ENCODE results near the gene NECAB3.
"Not testable (repeated sequence)": the region's sequence is repeated elsewhere in the genome, so short reads cannot be mapped to it uniquely, and the experiment has no call there.

NECAB3 gene

GRCh38 chr20:33674294-33675135 is at the start of gene NECAB3:
Gene NECAB3, minus strand, starts transcription at chr20:33674428. Its CDS starts 76 bp downstream, at chr20:33674352.
- DNase-seq (ENCODE audit: low read depth in 2 of 2), result no peak

- DNase-seq (ENCODE audit: low read depth in 2 of 2), result no peak
These were observed 47.3 kb upstream of the NECAB3 start for GRCh38 chr20:33721391-33722140.

GRCh38 chr20:33719989-33720709 is 45.9 kb upstream of the NECAB3 start, which contains the start of gene PXMP4:
Gene PXMP4, minus strand, starts transcription at chr20:33720310. Its CDS starts 103 bp downstream, at chr20:33720207.
- DNase-seq (ENCODE audit: low read depth in 2 of 2), result peak; percentile 65 to 67

- no peak for DNase-seq (ENCODE audit: low read depth in 2 of 2)
These were observed 45.2 kb upstream of the NECAB3 start for GRCh38 chr20:33719277-33719988.

- DNase-seq (ENCODE audit: low read depth in 2 of 2), result no peak
These were observed 42.3 kb upstream of the NECAB3 start for GRCh38 chr20:33716498-33716897.

GRCh38 chr20:33713865-33714367 is 39.7 kb upstream of the NECAB3 start:
- DNase-seq (ENCODE audit: low read depth in 2 of 2), result no peak

- DNase-seq (ENCODE audit: low read depth in 2 of 2), result no peak
These were observed 37.2 kb upstream of the NECAB3 start for GRCh38 chr20:33711446-33711738.

- DNase-seq (ENCODE audit: low read depth in 2 of 2), result no peak
These were observed 36.6 kb upstream of the NECAB3 start for GRCh38 chr20:33710681-33711445.

- no peak for DNase-seq (ENCODE audit: low read depth in 2 of 2)
These were observed 35.8 kb upstream of the NECAB3 start for GRCh38 chr20:33709905-33710541.

- no peak for DNase-seq (ENCODE audit: low read depth in 2 of 2)
These were observed 35.2 kb upstream of the NECAB3 start for GRCh38 chr20:33709398-33709797.

GRCh38 chr20:33707668-33708067 is 33.4 kb upstream of the NECAB3 start:
- no peak for DNase-seq (ENCODE audit: low read depth in 2 of 2)

GRCh38 chr20:33704197-33704924 is 30.1 kb upstream of the NECAB3 start:
- DNase-seq (ENCODE audit: low read depth in 2 of 2), result no peak

GRCh38 chr20:33703498-33704137 is 29.4 kb upstream of the NECAB3 start:
- DNase-seq (ENCODE audit: low read depth in 2 of 2), result no peak

- no peak for DNase-seq (ENCODE audit: low read depth in 2 of 2)
These were observed 28.6 kb upstream of the NECAB3 start for GRCh38 chr20:33702861-33703260.

- no peak for DNase-seq (ENCODE audit: low read depth in 2 of 2)
These were observed 27.6 kb upstream of the NECAB3 start for GRCh38 chr20:33701629-33702450.

GRCh38 chr20:33700696-33701441 is 26.6 kb upstream of the NECAB3 start:
- not testable (repeated sequence) for DNase-seq (ENCODE audit: low read depth in 2 of 2)

GRCh38 chr20:33698966-33699365 is 24.7 kb upstream of the NECAB3 start:
- DNase-seq (ENCODE audit: low read depth in 2 of 2), result not testable (repeated sequence)
